Peyer's patch (tissue), 4 donors: ENCODE measurements around the gene METTL2A.

Source experiments
- POLR2A ChIP-seq, 2 donors: fragments of 450-650 bp; IDR thresholded peaks; one replicate each; pipeline ENCODE4 v1.5.1; 2017; ENCODE audit warnings: antibody characterized with exemption in 2 of 2, mild to moderate bottlenecking in 2 of 2, moderate library complexity in 2 of 2
- TF ChIP-seq, protein P1 (sequence below), 6 experiments: fragments of 450-650 bp in 4 of 6; fragments of 200-600 bp in 2 of 6; sonication (generic) in 1 of 6; IDR thresholded peaks; one replicate each; pipeline ENCODE4 v1.5.1; 2017 to 2019; ENCODE audit warnings: antibody characterized with exemption in 6 of 6, mild to moderate bottlenecking in 3 of 6, moderate library complexity in 1 of 6

DNA sequence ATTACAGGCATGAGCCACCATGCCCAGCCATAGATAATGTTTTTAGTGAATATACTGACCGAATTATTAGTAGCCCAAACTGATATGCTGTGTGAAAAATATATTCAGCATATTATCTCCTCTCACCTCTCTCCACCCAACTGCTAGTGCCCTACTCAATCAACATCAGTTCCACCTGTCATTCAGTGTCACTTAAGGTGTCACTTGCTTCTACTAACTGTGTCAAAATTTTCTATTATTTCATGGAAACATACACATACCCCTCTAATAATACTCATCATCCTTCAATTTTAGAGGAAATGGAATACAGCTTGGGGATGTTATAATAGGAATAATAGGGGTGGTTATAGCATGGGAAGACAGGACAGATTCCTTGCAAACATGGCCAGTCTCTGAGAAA is 30.8 kb upstream of the METTL2A start:
- TF ChIP-seq POLR2A (IDR thresholded peaks at IDR 0.05): no peak
- TF ChIP-seq, protein P1, sequence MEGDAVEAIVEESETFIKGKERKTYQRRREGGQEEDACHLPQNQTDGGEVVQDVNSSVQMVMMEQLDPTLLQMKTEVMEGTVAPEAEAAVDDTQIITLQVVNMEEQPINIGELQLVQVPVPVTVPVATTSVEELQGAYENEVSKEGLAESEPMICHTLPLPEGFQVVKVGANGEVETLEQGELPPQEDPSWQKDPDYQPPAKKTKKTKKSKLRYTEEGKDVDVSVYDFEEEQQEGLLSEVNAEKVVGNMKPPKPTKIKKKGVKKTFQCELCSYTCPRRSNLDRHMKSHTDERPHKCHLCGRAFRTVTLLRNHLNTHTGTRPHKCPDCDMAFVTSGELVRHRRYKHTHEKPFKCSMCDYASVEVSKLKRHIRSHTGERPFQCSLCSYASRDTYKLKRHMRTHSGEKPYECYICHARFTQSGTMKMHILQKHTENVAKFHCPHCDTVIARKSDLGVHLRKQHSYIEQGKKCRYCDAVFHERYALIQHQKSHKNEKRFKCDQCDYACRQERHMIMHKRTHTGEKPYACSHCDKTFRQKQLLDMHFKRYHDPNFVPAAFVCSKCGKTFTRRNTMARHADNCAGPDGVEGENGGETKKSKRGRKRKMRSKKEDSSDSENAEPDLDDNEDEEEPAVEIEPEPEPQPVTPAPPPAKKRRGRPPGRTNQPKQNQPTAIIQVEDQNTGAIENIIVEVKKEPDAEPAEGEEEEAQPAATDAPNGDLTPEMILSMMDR (IDR thresholded peaks at IDR 0.05): no peak
